GM12865 (cell line): Measurements from ENCODE around the gene NGF.
A peak's percentile ranks its signal among the peaks of the same experiment; 100 is the strongest.

Source experiments
- DNase-seq: peaks from one replicate; pipeline ENCODE4 v3.0.0; 2010; ENCODE audit warnings: low read depth
- H3K4me3 ChIP-seq: 2 replicates; pipeline ENCODE4 v1.5.1; 2011; ENCODE audit warnings: mild to moderate bottlenecking, low read depth, low read length, control low read depth
- TF ChIP-seq, protein P1 (sequence below): IDR thresholded peaks from 2 replicates; pipeline ENCODE4 v1.5.1; 2011; ENCODE audit warnings: low read length, control low read depth, low read depth, inconsistent platforms; ENCODE audit not compliant: insufficient read depth; ENCODE audit errors: missing control alignments

The NGF gene

DNA sequence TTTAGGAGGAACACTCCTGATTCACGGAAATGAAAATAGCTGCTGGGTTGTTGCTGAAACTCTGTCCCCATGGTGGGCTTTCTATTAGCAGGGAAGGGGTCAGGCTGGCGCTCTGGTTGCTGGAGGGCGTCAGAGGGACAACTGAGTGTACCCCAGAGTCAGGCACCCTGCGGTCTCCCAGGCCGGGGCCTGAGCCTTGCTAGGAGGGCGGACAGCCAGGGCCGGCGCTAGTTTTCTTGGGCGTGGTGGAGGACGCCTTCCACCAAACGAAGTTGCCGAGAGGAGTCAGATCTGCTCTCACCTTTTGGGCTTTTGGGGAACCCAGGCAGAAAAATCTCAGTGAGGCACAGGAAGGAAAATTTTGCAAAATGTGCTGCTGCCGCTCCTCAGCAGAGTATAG, 54.8 kb downstream of the NGF start:
- DNase-seq, result no peak
- no peak overlapping the region for H3K4me3 ChIP-seq
- TF ChIP-seq, protein P1, sequence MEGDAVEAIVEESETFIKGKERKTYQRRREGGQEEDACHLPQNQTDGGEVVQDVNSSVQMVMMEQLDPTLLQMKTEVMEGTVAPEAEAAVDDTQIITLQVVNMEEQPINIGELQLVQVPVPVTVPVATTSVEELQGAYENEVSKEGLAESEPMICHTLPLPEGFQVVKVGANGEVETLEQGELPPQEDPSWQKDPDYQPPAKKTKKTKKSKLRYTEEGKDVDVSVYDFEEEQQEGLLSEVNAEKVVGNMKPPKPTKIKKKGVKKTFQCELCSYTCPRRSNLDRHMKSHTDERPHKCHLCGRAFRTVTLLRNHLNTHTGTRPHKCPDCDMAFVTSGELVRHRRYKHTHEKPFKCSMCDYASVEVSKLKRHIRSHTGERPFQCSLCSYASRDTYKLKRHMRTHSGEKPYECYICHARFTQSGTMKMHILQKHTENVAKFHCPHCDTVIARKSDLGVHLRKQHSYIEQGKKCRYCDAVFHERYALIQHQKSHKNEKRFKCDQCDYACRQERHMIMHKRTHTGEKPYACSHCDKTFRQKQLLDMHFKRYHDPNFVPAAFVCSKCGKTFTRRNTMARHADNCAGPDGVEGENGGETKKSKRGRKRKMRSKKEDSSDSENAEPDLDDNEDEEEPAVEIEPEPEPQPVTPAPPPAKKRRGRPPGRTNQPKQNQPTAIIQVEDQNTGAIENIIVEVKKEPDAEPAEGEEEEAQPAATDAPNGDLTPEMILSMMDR, result no peak

DNA sequence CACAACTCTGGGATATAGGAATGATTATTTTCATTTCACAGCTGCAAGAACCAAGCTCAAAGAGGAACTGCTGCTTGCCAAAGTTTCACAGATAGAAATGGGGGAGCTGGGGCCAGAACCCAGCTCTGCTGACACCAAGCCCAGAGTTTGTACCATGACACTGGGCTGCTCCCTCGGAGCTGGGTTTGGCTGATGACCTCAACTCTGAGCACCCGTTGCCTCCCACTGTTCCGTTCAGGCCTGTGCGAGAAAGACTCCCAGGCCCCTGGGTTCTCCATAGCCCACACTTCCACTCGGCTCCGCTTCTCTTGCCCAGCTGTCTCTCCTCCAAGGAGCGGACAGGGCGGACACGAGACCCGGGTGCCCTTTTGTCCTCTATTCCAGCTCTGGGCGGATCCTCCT, 55.2 kb downstream of the NGF start:
- no peak for DNase-seq
- TF ChIP-seq, protein P1, result no peak
- H3K4me3 ChIP-seq, result no peak overlapping the region

DNA sequence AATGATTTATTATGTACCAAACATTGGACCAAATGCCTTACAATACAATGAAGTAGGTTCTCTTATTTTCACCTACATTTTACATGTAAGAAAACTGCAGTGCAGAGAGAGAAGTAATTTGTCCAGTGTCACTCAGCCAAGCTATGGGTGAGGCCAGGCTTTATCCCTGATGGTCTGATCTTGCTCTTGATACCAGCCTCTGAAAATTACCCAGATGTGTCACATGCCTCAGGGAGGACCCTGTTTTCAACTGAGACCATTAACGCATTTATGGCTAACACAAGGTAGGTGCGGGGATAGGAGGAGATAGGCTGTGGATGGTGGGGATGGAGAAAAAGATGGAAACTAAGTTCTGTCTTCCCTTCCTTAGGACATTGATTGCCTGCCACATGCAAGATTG, 56.9 kb downstream of the NGF start:
- no peak overlapping the region for H3K4me3 ChIP-seq
- DNase-seq, result no peak
- TF ChIP-seq, protein P1, result no peak

DNA sequence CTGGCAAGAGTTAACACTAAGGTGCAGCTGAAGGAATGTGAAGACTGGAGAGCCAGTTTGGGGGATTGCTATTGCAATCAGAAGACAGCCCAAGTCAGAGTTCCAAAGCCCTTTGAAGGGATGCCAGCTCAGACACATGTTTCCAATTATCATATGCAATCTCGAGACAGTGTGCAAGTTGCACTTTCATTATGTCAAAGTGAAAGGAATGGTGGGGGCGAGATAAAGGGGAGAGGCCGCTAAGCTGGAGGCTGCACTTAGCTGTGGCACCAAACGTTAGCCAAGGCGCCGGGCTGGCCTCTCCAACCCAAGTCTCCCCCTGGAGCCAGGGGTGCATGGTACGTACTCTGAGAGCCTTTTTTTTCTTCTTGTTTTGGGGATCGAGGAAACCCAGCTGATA, 58.0 kb downstream of the NGF start:
- TF ChIP-seq, protein P1, result no peak
- no peak overlapping the region for H3K4me3 ChIP-seq
- no peak for DNase-seq

DNA sequence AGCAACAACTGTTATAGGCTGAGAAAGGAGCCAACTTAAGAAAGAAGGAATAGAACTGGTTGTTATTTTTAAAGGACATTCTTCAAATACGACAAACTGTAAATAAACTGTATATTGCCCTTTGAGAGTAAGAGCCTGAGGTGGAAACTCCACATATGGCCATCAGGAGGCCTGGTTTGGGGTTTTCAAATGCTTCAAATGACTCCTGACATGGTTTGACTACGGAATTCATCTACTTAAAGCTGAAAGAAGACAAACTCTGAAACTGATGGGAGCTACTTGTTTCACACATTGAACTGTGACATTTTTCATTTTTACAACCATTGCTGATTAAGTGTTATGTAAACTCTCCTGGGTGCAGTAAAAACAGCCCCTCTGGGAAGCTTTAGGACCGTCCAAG, 59.8 kb downstream of the NGF start:
- TF ChIP-seq, protein P1, result no peak
- H3K4me3 ChIP-seq, result no peak overlapping the region
- no peak for DNase-seq

DNA sequence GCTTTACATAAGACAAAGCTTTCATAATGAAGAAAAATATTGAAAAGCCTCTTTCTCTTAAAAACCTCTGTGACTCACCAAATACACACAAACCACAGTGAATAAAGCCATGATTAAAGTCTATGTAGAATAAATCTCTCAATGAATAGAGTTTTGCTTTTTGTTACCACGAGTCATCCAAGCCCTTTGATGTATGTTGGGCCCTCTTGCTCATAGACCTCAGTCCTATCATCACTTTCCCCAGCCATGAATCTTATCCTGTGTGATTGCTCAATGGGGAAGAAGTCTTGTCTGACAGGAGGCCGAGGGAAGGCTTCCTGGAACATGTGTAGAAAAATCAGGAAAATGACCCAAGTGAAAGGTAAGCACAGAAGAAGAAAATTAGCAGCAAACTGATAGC, 60.8 kb downstream of the NGF start:
- TF ChIP-seq, protein P1, result no peak
- no peak for DNase-seq

DNA sequence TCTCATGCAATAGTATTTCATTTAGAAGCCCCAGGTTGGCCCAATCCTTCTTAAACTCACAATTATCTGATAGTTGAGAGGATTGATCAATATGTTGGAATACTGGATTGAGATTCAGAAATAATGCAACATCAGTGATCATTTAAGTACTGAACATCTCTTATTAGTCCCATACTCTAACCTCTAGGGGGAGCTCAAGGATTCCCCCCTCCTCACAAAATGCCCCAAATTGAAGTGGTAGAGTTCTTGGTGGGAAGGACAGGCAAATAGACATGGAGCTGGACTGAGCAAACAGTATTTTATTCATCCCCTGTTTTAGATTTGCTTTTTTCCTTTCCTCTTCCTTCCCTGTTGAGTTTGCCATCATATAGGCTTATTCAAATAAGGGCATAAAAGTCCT, 62.8 kb downstream of the NGF start:
- H3K4me3 ChIP-seq, result no peak overlapping the region
- DNase-seq, result peak; percentile 25

More for the DNA sequence above, 60.8 kb downstream of the NGF start:
- no peak overlapping the region for H3K4me3 ChIP-seq

More for the DNA sequence above, 62.8 kb downstream of the NGF start:
- TF ChIP-seq, protein P1, result peak; percentile 53
